Mucosa of stomach (tissue), 1 donor: ENCODE results near the gene DOHH.

Source experiments
- H3K27me3 ChIP-seq: one replicate; pipeline ENCODE4 v1.7.0; 2013; ENCODE audit warnings: mild to moderate bottlenecking, low read length; ENCODE audit not compliant: control insufficient read depth, insufficient read depth
- H3K36me3 ChIP-seq: one replicate; pipeline ENCODE4 v1.7.0; 2013; ENCODE audit warnings: low read length; ENCODE audit not compliant: control insufficient read depth, insufficient read depth
- H3K4me1 ChIP-seq: one replicate; pipeline ENCODE4 v1.7.0; 2013; ENCODE audit warnings: mild to moderate bottlenecking, low read length; ENCODE audit not compliant: control insufficient read depth, insufficient read depth
- H3K4me3 ChIP-seq: one replicate; pipeline ENCODE4 v1.7.0; 2013; ENCODE audit warnings: low read length
- H3K9ac ChIP-seq: one replicate; pipeline ENCODE4 v1.7.0; 2013; ENCODE audit warnings: mild to moderate bottlenecking, low read length, moderate library complexity
- H3K9me3 ChIP-seq: one replicate; pipeline ENCODE4 v1.7.0; 2013; ENCODE audit warnings: mild to moderate bottlenecking, low read length, moderate library complexity; ENCODE audit not compliant: control insufficient read depth
- donor health status: Pancreatic carcinoma.

Gene DOHH

GRCh38 chr19:3503036-3503572 is 2.6 kb upstream of the DOHH start:
- H3K9me3 ChIP-seq = no peaks in the 10 kb centered on the region
- no peaks in the 10 kb centered on the region for H3K36me3 ChIP-seq
- no peak overlapping the region for H3K4me3 ChIP-seq
- H3K27me3 ChIP-seq = no peaks in the 10 kb centered on the region
- peaks cover 5% of the 10 kb centered on the region for H3K4me1 ChIP-seq
- no peak overlapping the region for H3K9ac ChIP-seq

- H3K36me3 ChIP-seq = no peaks in the 10 kb centered on the region
- H3K27me3 ChIP-seq = no peaks in the 10 kb centered on the region
- H3K9me3 ChIP-seq = no peaks in the 10 kb centered on the region
- no peak overlapping the region for H3K9ac ChIP-seq
- H3K4me3 ChIP-seq = no peak overlapping the region
- peaks cover 5% of the 10 kb centered on the region for H3K4me1 ChIP-seq
These were observed 1.3 kb upstream of the DOHH start for GRCh38 chr19:3501780-3502179.

GRCh38 chr19:3499738-3500428 is 591 bp downstream of the DOHH start:
- peak overlapping the region; percentile 65 for H3K4me3 ChIP-seq
- peaks cover 5% of the 10 kb centered on the region for H3K4me1 ChIP-seq
- H3K27me3 ChIP-seq = no peaks in the 10 kb centered on the region
- no peaks in the 10 kb centered on the region for H3K36me3 ChIP-seq
- H3K9me3 ChIP-seq = no peaks in the 10 kb centered on the region
- peak overlapping the region; percentile 80 for H3K9ac ChIP-seq

GRCh38 chr19:3497757-3498520 is 2.5 kb downstream of the DOHH start:
- H3K4me1 ChIP-seq = peaks cover 5% of the 10 kb centered on the region
- no peak overlapping the region for H3K4me3 ChIP-seq
- H3K27me3 ChIP-seq = no peaks in the 10 kb centered on the region
- no peaks in the 10 kb centered on the region for H3K36me3 ChIP-seq
- H3K9ac ChIP-seq = no peak overlapping the region
- H3K9me3 ChIP-seq = no peaks in the 10 kb centered on the region

GRCh38 chr19:3496392-3497273 is 3.8 kb downstream of the DOHH start:
- H3K4me1 ChIP-seq = peaks cover 5% of the 10 kb centered on the region
- H3K36me3 ChIP-seq = no peaks in the 10 kb centered on the region
- H3K27me3 ChIP-seq = no peaks in the 10 kb centered on the region
- H3K9me3 ChIP-seq = no peaks in the 10 kb centered on the region
- no peak overlapping the region for H3K4me3 ChIP-seq
- no peak overlapping the region for H3K9ac ChIP-seq

GRCh38 chr19:3494559-3494958 is 5.9 kb downstream of the DOHH start:
- H3K9ac ChIP-seq = no peak overlapping the region
- peaks cover under 1% of the 10 kb centered on the region for H3K4me1 ChIP-seq
- H3K27me3 ChIP-seq = no peaks in the 10 kb centered on the region
- no peaks in the 10 kb centered on the region for H3K36me3 ChIP-seq
- no peak overlapping the region for H3K4me3 ChIP-seq
- H3K9me3 ChIP-seq = no peaks in the 10 kb centered on the region

- Histone ChIP-seq H3K4me3 (no peak overlapping the region), H3K9me3 (no peaks in the 10 kb centered on the region), H3K4me1 (no peaks in the 10 kb centered on the region), H3K9ac (no peak overlapping the region), H3K36me3 (no peaks in the 10 kb centered on the region), H3K27me3 (no peaks in the 10 kb centered on the region)
These were observed 6.4 kb downstream of the DOHH start for GRCh38 chr19:3494051-3494450.

- H3K27me3 ChIP-seq = no peaks in the 10 kb centered on the region
- H3K9me3 ChIP-seq = no peaks in the 10 kb centered on the region
- H3K4me3 ChIP-seq = no peak overlapping the region
- H3K9ac ChIP-seq = no peak overlapping the region
- H3K36me3 ChIP-seq = no peaks in the 10 kb centered on the region
- no peaks in the 10 kb centered on the region for H3K4me1 ChIP-seq
These were observed 6.8 kb downstream of the DOHH start for GRCh38 chr19:3493651-3494050.

GRCh38 chr19:3492919-3493318 is 7.6 kb downstream of the DOHH start:
- H3K36me3 ChIP-seq = no peaks in the 10 kb centered on the region

GRCh38 chr19:3492131-3492839 is 8.2 kb downstream of the DOHH start:
- H3K4me1 ChIP-seq = no peaks in the 10 kb centered on the region
- H3K9ac ChIP-seq = no peak overlapping the region
- H3K4me3 ChIP-seq = no peak overlapping the region
- no peaks in the 10 kb centered on the region for H3K9me3 ChIP-seq
- no peaks in the 10 kb centered on the region for H3K27me3 ChIP-seq
- H3K36me3 ChIP-seq = no peaks in the 10 kb centered on the region

More at GRCh38 chr19:3492919-3493318, 7.6 kb downstream of the DOHH start:
- no peaks in the 10 kb centered on the region for H3K4me1 ChIP-seq
- H3K9ac ChIP-seq = no peak overlapping the region
- no peaks in the 10 kb centered on the region for H3K27me3 ChIP-seq
- no peak overlapping the region for H3K4me3 ChIP-seq
- no peaks in the 10 kb centered on the region for H3K9me3 ChIP-seq

- H3K4me1 ChIP-seq = no peaks in the 10 kb centered on the region
- no peaks in the 10 kb centered on the region for H3K36me3 ChIP-seq
- no peak overlapping the region for H3K9ac ChIP-seq
- no peaks in the 10 kb centered on the region for H3K9me3 ChIP-seq
- H3K27me3 ChIP-seq = no peaks in the 10 kb centered on the region
- no peak overlapping the region for H3K4me3 ChIP-seq
These were observed 8.9 kb downstream of the DOHH start for GRCh38 chr19:3491396-3492119.
